Sigmoid colon (tissue), 7 donors: ENCODE data around the gene FRMD8. TPM values are rescaled to one million over a fixed set of nuclear protein-coding genes. Genes with fewer than 3 reads are reported as not detected.

Experiments
- DNase-seq: peaks from one replicate; pipeline ENCODE4 v3.0.0-alpha.2; 2019
- H3K27ac ChIP-seq, 4 donors: fragments of 200-600 bp; sonication (generic); one replicate each; pipeline ENCODE4 v1.5.1; 2016 to 2019; ENCODE audit warnings: mild to moderate bottlenecking in 1 of 4
- H3K27me3 ChIP-seq, 3 donors: fragments of 200-600 bp; sonication (generic); one replicate each; pipeline ENCODE4 v1.5.1; 2019; ENCODE audit warnings: mild to moderate bottlenecking in 1 of 3
- H3K36me3 ChIP-seq, 4 donors: fragments of 200-600 bp; sonication (generic); one replicate each; pipeline ENCODE4 v1.5.1; 2016 to 2019
- H3K4me1 ChIP-seq, 4 donors: fragments of 200-600 bp; sonication (generic); one replicate each; pipeline ENCODE4 v1.5.1; 2017 to 2019
- H3K4me3 ChIP-seq, 4 donors: fragments of 200-600 bp; sonication (generic); one replicate each; pipeline ENCODE4 v1.5.1; 2017 to 2019; ENCODE audit warnings: mild to moderate bottlenecking in 2 of 4, moderate library complexity in 1 of 4
- H3K9me3 ChIP-seq, 4 donors: fragments of 200-600 bp in 3 of 4; sonication (generic) in 3 of 4; one replicate each; pipeline versions ENCODE4 v1.5.1 to v1.6.1; 2013 to 2019
- EP300 ChIP-seq, 4 donors: sonication (generic); formaldehyde crosslinking; IDR thresholded peaks; one replicate each; pipeline ENCODE4 v1.6.1; 2017; ENCODE audit warnings: antibody characterized with exemption in 4 of 4
- POLR2A ChIP-seq, 2 donors: fragments of 450-650 bp; IDR thresholded peaks; one replicate each; pipeline ENCODE4 v1.6.1; 2016; ENCODE audit warnings: antibody characterized with exemption in 2 of 2, mild to moderate bottlenecking in 2 of 2, moderate library complexity in 2 of 2
- POLR2AphosphoS5 ChIP-seq, 4 donors: sonication (generic); formaldehyde crosslinking; IDR thresholded peaks; one replicate each; pipeline ENCODE4 v1.6.1; 2017; ENCODE audit warnings: antibody characterized with exemption in 4 of 4
- WGBS, 2 donors: extraction: QIAGEN DNeasy Blood & Tissue Kit; methylation state at CpG; one replicate each; pipeline ENCODE4 v1.1.7; 2013; 5-methylcytosine and 5-hydroxymethylcytosine counted together
- intact Hi-C: fragments of 100-400 bp; cut with DNase I; formaldehyde crosslinking; loops from one replicate; pipeline ENCODE4 v1.15.1; 2023
- polyA plus RNA-seq, 3 donors: library from polyadenylated mRNA; stranded (reverse); fragments of 200-250 nt; gene quantifications; one replicate each; pipeline ENCODE4 v1.2.3, GENCODE V29; 2013
- total RNA-seq, 4 donors: library from RNA; depleted of rRNA; stranded (reverse); fragments of >200 nt; gene quantifications; one replicate each; pipeline ENCODE4 v1.1.0, GENCODE V29; 2016
- TF ChIP-seq, protein P1 (sequence below), 4 experiments: fragments of 450-650 bp in 3 of 4; fragments of 200-600 bp in 1 of 4; IDR thresholded peaks; one replicate each; pipeline ENCODE4 v1.5.1; 2016 to 2019; ENCODE audit warnings: antibody characterized with exemption in 4 of 4, mild to moderate bottlenecking in 3 of 4, moderate library complexity in 2 of 4
- donor health status: healthy with polysubstance abuse.
- donor health status: Bipolar disorder and iron deficiency.
- donor health status: healthy.

Gene FRMD8
- total and polyA plus RNA-seq, 7 donors, result 10.7 to 29.0 (median 21.6) TPM

- Histone ChIP-seq H3K27ac (no peak overlapping the region), H3K36me3 (peaks cover 15 to 87% (median 37%) of the 10 kb centered on the region in 4 donors), H3K4me1 (peaks cover 0 to 2% (median 0%) of the 10 kb centered on the region in 4 donors), H3K27me3 (no peaks in the 10 kb centered on the region), H3K9me3 (no peaks in the 10 kb centered on the region), H3K4me3 (no peak overlapping the region)
- intact Hi-C loops, result no loop called here
- no peak for DNase-seq
- no peak for TF ChIP-seq POLR2AphosphoS5 (IDR thresholded peaks at IDR 0.05)
- TF ChIP-seq POLR2A (IDR thresholded peaks at IDR 0.05), result no peak
- TF ChIP-seq, protein P1, sequence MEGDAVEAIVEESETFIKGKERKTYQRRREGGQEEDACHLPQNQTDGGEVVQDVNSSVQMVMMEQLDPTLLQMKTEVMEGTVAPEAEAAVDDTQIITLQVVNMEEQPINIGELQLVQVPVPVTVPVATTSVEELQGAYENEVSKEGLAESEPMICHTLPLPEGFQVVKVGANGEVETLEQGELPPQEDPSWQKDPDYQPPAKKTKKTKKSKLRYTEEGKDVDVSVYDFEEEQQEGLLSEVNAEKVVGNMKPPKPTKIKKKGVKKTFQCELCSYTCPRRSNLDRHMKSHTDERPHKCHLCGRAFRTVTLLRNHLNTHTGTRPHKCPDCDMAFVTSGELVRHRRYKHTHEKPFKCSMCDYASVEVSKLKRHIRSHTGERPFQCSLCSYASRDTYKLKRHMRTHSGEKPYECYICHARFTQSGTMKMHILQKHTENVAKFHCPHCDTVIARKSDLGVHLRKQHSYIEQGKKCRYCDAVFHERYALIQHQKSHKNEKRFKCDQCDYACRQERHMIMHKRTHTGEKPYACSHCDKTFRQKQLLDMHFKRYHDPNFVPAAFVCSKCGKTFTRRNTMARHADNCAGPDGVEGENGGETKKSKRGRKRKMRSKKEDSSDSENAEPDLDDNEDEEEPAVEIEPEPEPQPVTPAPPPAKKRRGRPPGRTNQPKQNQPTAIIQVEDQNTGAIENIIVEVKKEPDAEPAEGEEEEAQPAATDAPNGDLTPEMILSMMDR (IDR thresholded peaks at IDR 0.05), result no peak
- no peak for TF ChIP-seq EP300 (IDR thresholded peaks at IDR 0.05)
- 36 to 73% methylated on average over 17 of the region's 17 CpGs for WGBS, 2 donors
Observed at GRCh38 chr11:65400307-65401072, 14.1 kb downstream of the FRMD8 start.

GRCh38 chr11:65401073-65401802 lies 14.8 kb downstream of the FRMD8 start:
- H3K4me3 ChIP-seq, result no peak overlapping the region
- H3K4me1 ChIP-seq, result peaks cover 0 to 2% (median 0%) of the 10 kb centered on the region in 4 donors
- H3K9me3 ChIP-seq, result no peaks in the 10 kb centered on the region
- H3K27ac ChIP-seq, result no peak overlapping the region
- TF ChIP-seq POLR2AphosphoS5 (IDR thresholded peaks at IDR 0.05), result no peak
- no peak for TF ChIP-seq POLR2A (IDR thresholded peaks at IDR 0.05)
- TF ChIP-seq, protein P1 (IDR thresholded peaks at IDR 0.05), result no peak
- TF ChIP-seq EP300 (IDR thresholded peaks at IDR 0.05), result no peak
- intact Hi-C loops, result no loop called here
- H3K36me3 ChIP-seq, result peaks cover 15 to 88% (median 38%) of the 10 kb centered on the region in 4 donors
- DNase-seq, result no peak
- H3K27me3 ChIP-seq, result no peaks in the 10 kb centered on the region
- WGBS, 2 donors, result 32 to 68% methylated on average over 16 of the region's 16 CpGs

- intact Hi-C loops, result no loop called here
- no peaks in the 10 kb centered on the region for H3K9me3 ChIP-seq
- H3K36me3 ChIP-seq, result peaks cover 15 to 88% (median 35%) of the 10 kb centered on the region in 4 donors
- TF ChIP-seq EP300 (IDR thresholded peaks at IDR 0.05) (no peak), POLR2AphosphoS5 (IDR thresholded peaks at IDR 0.05) (no peak), POLR2A (IDR thresholded peaks at IDR 0.05) (no peak)
- TF ChIP-seq, protein P1 (IDR thresholded peaks at IDR 0.05), result no peak
- WGBS, 2 donors, result 26 to 76% methylated on average over 10 of the region's 10 CpGs
- no peaks in the 10 kb centered on the region for H3K27me3 ChIP-seq
- H3K4me3 ChIP-seq, result no peak overlapping the region
- DNase-seq, result no peak
- no peak overlapping the region for H3K27ac ChIP-seq
- H3K4me1 ChIP-seq, result peaks cover 0 to 2% (median 0%) of the 10 kb centered on the region in 4 donors
Observed at GRCh38 chr11:65401803-65402248, 15.4 kb downstream of the FRMD8 start.

DNA sequence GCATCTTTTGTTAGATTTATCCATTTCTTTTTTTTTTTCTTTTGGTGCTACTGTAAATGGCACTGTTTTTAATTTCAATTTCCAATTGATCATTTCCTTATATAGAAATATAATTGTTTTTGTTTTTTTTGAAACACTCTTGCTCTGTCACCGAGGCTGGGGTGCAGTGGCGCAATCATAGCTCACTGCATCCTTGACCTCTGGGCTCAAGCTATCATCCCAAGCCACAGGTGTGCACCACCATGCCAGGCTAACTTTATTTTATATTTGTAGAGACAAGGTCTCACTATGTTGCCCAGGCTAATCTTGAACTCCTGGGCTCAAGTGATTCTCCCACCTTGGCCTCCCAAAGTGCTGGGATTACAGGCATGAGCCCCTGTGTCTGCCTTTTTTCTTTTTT lies 16.4 kb downstream of the FRMD8 start:
- H3K36me3 ChIP-seq, result peaks cover 15 to 88% (median 28%) of the 10 kb centered on the region in 4 donors
- intact Hi-C loops, result no loop called here
- no peaks in the 10 kb centered on the region for H3K27me3 ChIP-seq
- WGBS, 2 donors, result 82 to 85% methylated on average over 2 of the region's 2 CpGs
- no peak overlapping the region for H3K4me3 ChIP-seq
- H3K27ac ChIP-seq, result no peak overlapping the region
- TF ChIP-seq POLR2AphosphoS5 (IDR thresholded peaks at IDR 0.05) (no peak), EP300 (IDR thresholded peaks at IDR 0.05) (no peak), POLR2A (IDR thresholded peaks at IDR 0.05) (no peak)
- TF ChIP-seq, protein P1 (IDR thresholded peaks at IDR 0.05), result no peak
- peaks cover 0 to 2% (median 0%) of the 10 kb centered on the region in 4 donors for H3K4me1 ChIP-seq
- no peaks in the 10 kb centered on the region for H3K9me3 ChIP-seq
- DNase-seq, result no peak
